ENCODE data around the gene PROSER3. TPM values are rescaled to one million over a fixed set of nuclear protein-coding genes. Genes with fewer than 3 reads are reported as not detected.
"Not testable (repeated sequence)": the region's sequence is repeated elsewhere in the genome, so short reads cannot be mapped to it uniquely, and the experiment has no call there.

The PROSER3 gene
- total RNA-seq, 1 experiment from 2014 or later: 37.3 TPM

DNA sequence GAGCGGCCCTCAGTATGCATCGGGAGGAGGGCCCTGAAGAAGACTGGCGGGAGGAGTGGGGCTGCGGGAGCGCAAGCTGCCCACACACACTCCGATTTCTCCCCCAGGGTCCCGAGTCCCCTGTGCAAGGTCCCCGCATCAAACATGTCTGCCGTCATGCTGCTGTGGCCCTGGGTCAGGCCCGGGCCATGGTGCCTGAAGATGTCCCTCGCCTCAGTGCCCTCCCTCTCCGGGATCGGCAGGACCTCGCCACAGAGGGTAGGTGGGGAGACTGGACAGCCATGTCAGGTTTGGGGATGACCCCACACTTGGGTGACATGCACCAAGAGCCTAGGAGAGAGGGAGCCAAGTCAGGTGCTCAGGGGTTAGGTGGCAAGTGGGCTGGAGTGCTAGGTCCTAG is 35.5 kb upstream of the PROSER3 start:
- no TSS peak for BruUV-seq (replicated peaks)
- Mint-ChIP-seq H3K27ac (ENCODE audit: low read depth, unreplicated experiment) (no peak overlapping the region), H3K27me3 (ENCODE audit: insufficient read depth, unreplicated experiment) (no peaks in the 10 kb centered on the region), H3K4me1 (ENCODE audit: insufficient read depth, unreplicated experiment) (peaks cover 11% of the 10 kb centered on the region), H3K9me3 (ENCODE audit: unreplicated experiment) (no peaks in the 10 kb centered on the region), H3K36me3 (ENCODE audit: insufficient read depth, unreplicated experiment) (peaks cover 71% of the 10 kb centered on the region), H3K4me3 (ENCODE audit: unreplicated experiment) (no peak overlapping the region)
- no peak for TF ChIP-seq CTCF (IDR thresholded peaks at IDR 0.05; ENCODE audit: unreplicated experiment)
- ChIA-PET POLR2A (no interaction called here), CTCF (no interaction called here)
- intact Hi-C loops (cut with micrococcal nuclease): no loop called here
- DNase-seq (ENCODE audit: unreplicated experiment): no peak

DNA sequence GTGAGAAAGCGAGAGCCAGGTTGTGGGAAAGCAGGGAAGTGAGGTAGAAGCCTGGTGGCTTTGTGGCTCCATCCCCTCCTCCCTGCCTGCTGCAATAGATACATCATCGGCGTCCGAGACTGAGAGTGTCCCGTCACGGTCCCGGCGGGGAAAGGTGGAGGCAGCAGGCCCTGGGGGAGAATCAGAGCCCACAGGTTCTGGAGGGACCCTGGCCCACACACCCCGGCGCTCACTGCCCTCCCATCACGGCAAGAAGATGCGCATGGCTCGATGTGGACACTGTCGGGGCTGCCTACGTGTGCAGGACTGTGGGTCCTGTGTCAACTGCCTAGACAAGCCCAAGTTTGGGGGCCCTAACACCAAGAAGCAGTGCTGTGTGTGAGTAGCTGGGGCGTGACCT is 35.1 kb upstream of the PROSER3 start:
- Mint-ChIP-seq H3K9me3 (ENCODE audit: unreplicated experiment) (no peaks in the 10 kb centered on the region), H3K4me3 (ENCODE audit: unreplicated experiment) (no peak overlapping the region), H3K27ac (ENCODE audit: low read depth, unreplicated experiment) (no peak overlapping the region), H3K36me3 (ENCODE audit: insufficient read depth, unreplicated experiment) (peaks cover 75% of the 10 kb centered on the region), H3K27me3 (ENCODE audit: insufficient read depth, unreplicated experiment) (no peaks in the 10 kb centered on the region), H3K4me1 (ENCODE audit: insufficient read depth, unreplicated experiment) (peaks cover 11% of the 10 kb centered on the region)
- no TSS peak for BruUV-seq (replicated peaks)
- CTCF ChIA-PET: no interaction called here
- TF ChIP-seq CTCF (IDR thresholded peaks at IDR 0.05; ENCODE audit: unreplicated experiment): no peak
- no peak for DNase-seq (ENCODE audit: unreplicated experiment)
- intact Hi-C loops (cut with micrococcal nuclease): no loop called here
- POLR2A ChIA-PET: interaction anchor here (0.7 kb wide), 1 partner anchor 17 kb away, joined by 3 read pairs; no protein-coding TSS in a partner anchor

GRCh38 chr19:35723671-35724070 is 34.3 kb upstream of the PROSER3 start:
- CTCF ChIA-PET: interaction anchor here (0.6 to 0.8 kb wide), 3 partner anchors 64 to 207 kb away, joined by 4 read pairs; no protein-coding TSS in a partner anchor
- Mint-ChIP-seq H3K36me3 (ENCODE audit: insufficient read depth, unreplicated experiment) (peaks cover 83% of the 10 kb centered on the region), H3K9me3 (ENCODE audit: unreplicated experiment) (no peaks in the 10 kb centered on the region), H3K27ac (ENCODE audit: low read depth, unreplicated experiment) (no peak overlapping the region), H3K27me3 (ENCODE audit: insufficient read depth, unreplicated experiment) (no peaks in the 10 kb centered on the region), H3K4me1 (ENCODE audit: insufficient read depth, unreplicated experiment) (peaks cover 11% of the 10 kb centered on the region), H3K4me3 (ENCODE audit: unreplicated experiment) (no peak overlapping the region)
- BruUV-seq (replicated peaks): no TSS peak
- intact Hi-C loops (cut with micrococcal nuclease): no loop called here
- POLR2A ChIA-PET: interaction anchor here (0.7 kb wide), 1 partner anchor 17 kb away, joined by 3 read pairs; no protein-coding TSS in a partner anchor
- DNase-seq (ENCODE audit: unreplicated experiment): no peak
- no peak for TF ChIP-seq CTCF (IDR thresholded peaks at IDR 0.05; ENCODE audit: unreplicated experiment)

DNA sequence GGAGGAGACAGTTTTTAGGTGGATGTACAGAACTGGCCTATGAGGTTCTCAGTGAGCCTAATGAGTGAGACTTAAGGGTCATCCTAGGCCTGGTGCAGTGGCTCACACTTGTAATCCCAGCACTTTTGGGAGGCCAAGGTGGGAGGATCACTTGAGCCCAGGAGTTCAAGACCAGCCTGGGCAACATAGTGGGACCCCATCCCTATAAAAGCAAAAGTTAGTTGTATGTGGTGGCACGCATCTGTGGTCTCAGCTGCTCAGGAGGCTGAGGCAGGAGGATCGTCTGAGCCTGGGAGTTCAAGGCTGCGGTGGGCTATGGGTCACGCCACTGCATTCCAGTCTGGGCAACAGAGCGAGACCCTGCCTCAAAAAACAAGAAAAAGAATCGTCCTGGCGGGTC is 33.8 kb upstream of the PROSER3 start:
- POLR2A ChIA-PET; H3K9me3 Mint-ChIP-seq (ENCODE audit: unreplicated experiment); intact Hi-C loops (cut with micrococcal nuclease); H3K27me3 Mint-ChIP-seq (ENCODE audit: insufficient read depth, unreplicated experiment); H3K4me3 Mint-ChIP-seq (ENCODE audit: unreplicated experiment); BruUV-seq (replicated peaks); H3K27ac Mint-ChIP-seq (ENCODE audit: low read depth, unreplicated experiment); DNase-seq (ENCODE audit: unreplicated experiment): not testable (repeated sequence)
- H3K4me1 Mint-ChIP-seq (ENCODE audit: insufficient read depth, unreplicated experiment): peaks cover 11% of the 10 kb centered on the region
- H3K36me3 Mint-ChIP-seq (ENCODE audit: insufficient read depth, unreplicated experiment): peaks cover 88% of the 10 kb centered on the region
- CTCF ChIA-PET: interaction anchor here (0.6 to 0.8 kb wide), 2 partner anchors 176 to 207 kb away, joined by 4 read pairs; no protein-coding TSS in a partner anchor

GRCh38 chr19:35724560-35724959 is 33.4 kb upstream of the PROSER3 start:
- no peak overlapping the region for H3K27ac Mint-ChIP-seq (ENCODE audit: low read depth, unreplicated experiment)
- peaks cover 92% of the 10 kb centered on the region for H3K36me3 Mint-ChIP-seq (ENCODE audit: insufficient read depth, unreplicated experiment)
- intact Hi-C loops (cut with micrococcal nuclease): no loop called here
- POLR2A ChIA-PET: no interaction called here
- no peak for DNase-seq (ENCODE audit: unreplicated experiment)
- no peaks in the 10 kb centered on the region for H3K27me3 Mint-ChIP-seq (ENCODE audit: insufficient read depth, unreplicated experiment)
- H3K9me3 Mint-ChIP-seq (ENCODE audit: unreplicated experiment): no peaks in the 10 kb centered on the region
- no peak for TF ChIP-seq CTCF (IDR thresholded peaks at IDR 0.05; ENCODE audit: unreplicated experiment)
- CTCF ChIA-PET: no interaction called here
- peaks cover 7% of the 10 kb centered on the region for H3K4me1 Mint-ChIP-seq (ENCODE audit: insufficient read depth, unreplicated experiment)
- no TSS peak for BruUV-seq (replicated peaks)
- H3K4me3 Mint-ChIP-seq (ENCODE audit: unreplicated experiment): no peak overlapping the region
